Fibroblast of skin of back (primary cell): ENCODE measurements around the gene MMP10. TPM values are rescaled to one million over a fixed set of nuclear protein-coding genes. Genes with fewer than 3 reads are reported as not detected.

ENCODE experiments used
- DNase-seq: peaks from one replicate; pipeline ENCODE4 v3.0.0-alpha.2; 2013
- polyA plus RNA-seq, 2 experiments: library from polyadenylated mRNA; unstranded; fragments of 120-200 nt; gene quantifications; one replicate each; pipeline ENCODE4 v1.2.1, GENCODE V29; 2013; ENCODE audit not compliant: insufficient read length in 2 of 2

The MMP10 gene
- 0.23 TPM for polyA plus RNA-seq (2013, experiment 1 of 2; ENCODE audit: insufficient read length)
- polyA plus RNA-seq (2013, experiment 2 of 2; ENCODE audit: insufficient read length): not detected

DNA sequence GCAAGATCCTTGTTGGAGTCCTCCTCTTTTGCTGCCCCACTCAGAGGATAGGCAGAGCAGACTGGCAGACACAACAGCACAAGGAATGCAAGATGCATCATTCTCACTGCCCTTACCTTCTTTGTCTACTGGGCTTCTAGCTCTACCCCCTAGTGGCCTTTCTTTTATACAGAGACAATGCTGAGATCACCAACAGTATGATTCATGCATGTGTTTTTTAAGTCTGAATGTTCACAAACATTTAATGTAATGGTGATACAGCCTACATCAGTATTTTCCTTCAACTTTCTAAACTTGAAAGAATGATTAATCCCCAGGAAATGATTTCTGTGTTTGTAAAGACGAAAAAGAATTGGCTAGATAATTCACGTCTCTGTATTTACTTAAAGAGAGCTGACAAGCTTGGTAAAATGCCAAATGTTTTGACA is at the start of gene MMP10:
TSS of gene MMP10 (minus strand) at position 138 of the 428 bp plus-strand sequence. CDS start at position 101, 37 bp downstream.
- peak; percentile 78 for DNase-seq

DNA sequence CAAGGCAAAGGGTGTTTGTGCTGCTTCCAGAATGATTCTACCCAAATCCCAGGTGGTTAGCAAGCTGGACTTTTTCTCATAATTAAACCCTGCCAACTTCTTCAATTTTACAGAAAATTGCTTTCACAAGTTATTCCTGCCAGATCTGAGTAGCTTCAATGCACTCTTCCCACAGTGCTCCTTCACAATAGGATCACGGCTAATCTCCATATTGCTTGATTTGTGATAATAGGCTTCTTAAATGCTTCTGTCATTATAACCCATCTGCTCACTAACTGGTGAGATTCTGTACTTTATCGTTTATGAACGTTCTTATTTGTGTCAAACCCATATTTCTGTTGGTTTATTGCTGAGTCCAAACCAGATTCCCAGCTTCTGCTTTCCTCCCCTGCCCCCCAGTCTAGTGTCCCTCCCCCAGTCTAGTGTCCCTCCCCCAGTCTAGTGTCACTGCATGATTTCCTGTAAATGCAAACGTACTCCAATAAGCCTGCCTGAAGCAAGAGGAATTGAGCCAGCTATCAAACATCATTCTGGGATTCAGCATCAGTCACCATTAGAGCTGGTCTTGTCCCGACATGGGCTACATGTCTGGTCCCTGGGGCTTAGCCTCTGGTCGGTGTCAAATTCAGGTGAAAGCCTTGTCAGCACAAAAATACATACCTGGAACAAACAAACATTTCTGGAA is 49.0 kb upstream of the MMP10 start:
- no peak for DNase-seq

DNA sequence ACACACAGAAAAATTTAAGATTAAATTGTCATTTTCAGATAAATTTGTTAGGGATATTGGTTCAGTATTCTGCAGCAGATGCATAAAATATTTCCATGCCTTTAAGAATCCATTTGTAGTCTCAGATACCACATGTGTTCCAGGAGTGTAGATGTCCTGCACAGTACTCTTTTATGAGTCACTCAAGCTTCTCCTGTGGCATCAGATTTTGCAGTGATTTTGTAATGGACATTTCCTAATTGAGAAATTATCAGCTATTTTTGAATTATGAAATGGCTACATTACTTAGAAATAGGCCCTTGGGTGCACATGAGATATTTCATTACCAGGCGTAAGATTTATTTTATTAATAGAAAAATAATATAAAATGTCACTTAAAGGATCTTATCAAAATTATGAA is 44.1 kb upstream of the MMP10 start:
- no peak for DNase-seq

DNA sequence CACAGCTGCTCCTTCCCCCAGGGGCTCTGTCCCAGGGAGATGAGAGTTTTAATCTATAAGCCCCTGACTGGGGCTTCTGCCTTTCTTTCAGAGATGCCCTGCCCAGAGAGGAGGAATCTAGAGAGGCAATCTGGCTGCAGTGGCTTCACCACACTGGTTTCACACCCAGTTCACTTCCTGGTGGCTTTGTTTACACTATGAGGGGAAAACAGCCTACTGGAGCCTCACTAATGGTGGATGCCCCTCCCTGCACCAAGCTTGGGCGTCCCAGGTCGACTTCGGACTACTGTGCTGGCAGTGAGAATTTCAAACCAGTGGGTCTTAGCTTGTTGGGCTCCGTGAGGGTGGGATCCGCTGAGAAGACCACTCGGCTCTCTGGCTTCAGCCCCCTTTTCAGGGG is 39.1 kb upstream of the MMP10 start:
- DNase-seq: no peak

DNA sequence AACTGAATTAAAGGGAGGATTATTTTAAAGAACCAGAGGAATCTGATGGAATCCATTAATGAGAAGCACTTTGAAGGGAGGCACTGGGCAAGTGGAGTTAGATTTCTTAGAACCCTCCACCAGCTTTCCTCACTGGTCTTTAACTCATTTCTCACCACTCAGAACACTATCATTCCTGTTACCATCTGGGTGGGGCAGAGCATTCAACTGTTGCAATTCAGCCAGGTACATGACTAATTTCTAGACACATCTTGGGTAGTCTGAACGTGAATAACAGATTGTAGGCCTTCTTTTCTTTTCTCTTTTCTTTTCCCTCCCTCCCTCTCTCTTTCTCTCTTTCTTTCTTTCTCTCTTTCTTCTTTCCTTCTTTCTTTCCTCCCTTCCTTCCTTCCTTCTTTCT is 33.1 kb upstream of the MMP10 start:
- no peak for DNase-seq

DNA sequence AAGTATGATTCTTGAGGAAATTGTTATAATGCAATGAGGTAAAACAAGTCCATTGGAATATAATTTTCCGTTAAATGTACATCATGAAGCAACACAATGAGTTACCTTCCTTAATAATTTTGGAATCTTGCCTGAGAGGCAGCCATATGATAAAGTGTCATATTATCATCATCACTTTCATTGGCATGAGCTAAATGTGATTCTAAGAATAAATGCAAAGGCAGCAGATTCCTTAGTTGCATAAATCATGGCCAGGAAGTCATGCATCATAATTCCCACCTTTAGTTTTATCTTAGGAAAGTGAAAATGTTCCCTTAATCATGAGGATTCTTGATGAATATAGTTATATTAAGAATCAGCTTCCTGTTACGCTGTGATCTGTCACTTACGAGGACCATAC is 31.8 kb upstream of the MMP10 start:
- DNase-seq: no peak

DNA sequence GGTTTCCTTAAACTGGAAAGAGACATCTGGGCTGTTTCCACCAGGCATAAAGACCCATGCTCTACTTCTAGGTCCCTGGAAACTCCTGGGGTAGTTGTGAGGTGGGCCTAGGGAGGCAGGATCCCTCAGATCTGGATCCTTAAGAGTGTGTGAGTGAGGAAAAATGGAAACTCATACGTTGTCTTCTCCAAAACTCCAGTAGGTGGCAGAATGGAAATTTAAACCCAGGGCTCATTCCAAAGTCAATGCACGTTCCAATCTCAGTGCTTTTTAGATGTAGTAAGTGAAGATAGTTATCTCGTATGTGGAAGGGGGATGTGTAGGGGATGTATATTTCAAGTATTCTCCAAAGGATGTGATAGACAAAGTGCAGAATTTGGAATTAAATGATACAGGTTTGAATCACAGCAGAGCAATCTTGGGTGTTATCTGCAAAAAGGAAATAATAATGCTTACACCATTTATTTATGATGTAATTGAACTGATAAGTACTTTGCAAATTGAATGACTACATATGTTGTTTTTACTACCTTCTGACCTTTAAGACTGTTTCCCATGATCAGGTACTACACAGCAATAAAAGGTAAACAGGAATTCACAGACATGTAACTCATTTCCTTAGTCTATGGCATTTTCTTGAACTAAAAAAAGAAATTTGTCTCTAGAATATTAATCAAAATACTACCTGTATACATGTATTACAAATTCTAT is 30.7 kb upstream of the MMP10 start:
- DNase-seq: peak; percentile 40

DNA sequence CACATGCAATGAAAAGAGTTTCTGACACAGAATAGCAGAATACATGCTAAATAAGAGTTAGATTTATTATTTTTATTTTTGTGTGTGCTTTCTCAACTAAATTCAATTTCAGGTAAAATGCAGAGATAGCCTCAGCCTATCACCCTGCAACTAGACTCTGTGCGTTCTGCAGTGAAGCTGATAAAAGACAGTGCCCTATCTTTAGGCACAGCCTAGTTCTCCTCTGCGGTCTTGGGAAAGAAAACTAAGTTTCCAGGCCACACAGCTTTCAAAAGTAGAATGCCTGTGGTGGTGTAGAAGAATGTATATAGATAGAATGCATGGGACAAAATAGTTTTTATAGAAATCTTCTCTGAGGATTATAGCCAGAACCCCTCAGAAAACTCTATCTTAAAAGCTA is 29.5 kb upstream of the MMP10 start:
- DNase-seq: no peak

DNA sequence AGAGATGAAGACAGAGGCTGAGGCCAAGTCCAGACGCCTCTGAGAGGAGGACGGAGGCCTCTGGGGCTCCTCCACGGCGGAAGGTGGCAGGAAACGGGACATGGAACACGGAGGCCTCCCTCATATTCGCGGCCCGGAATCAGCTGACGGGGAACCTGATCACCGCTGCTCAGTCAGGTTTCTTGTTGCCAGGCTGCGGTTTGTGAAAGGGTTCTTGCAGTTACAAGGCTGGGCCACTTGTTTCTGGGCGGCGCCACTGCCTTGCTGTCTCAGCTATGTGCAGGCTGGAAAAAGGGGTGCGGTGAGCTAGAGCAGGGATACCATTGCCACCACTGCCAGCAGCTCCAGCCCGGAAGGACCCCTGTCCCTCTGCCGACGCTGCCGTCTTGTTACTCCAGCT is 27.5 kb upstream of the MMP10 start:
- DNase-seq: no peak

DNA sequence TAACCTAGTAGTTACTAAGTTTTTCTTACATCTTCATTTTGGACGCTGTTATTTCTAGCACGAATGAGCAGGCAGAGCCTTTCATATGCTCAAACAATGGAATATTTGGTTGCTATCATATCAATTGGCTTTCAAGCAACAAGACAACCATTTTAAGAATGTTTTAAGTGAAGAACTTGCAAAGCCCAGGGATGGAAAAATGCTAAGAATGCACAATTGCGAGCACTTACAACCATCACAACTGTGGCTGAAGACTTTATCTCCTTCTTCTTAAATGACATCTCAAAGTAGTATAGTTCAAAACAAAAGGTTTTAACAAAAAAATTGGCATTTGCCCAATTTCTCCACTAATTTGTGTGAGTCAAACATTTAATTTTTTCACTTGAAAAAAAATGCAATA is 25.9 kb upstream of the MMP10 start:
- DNase-seq: peak; percentile 61

DNA sequence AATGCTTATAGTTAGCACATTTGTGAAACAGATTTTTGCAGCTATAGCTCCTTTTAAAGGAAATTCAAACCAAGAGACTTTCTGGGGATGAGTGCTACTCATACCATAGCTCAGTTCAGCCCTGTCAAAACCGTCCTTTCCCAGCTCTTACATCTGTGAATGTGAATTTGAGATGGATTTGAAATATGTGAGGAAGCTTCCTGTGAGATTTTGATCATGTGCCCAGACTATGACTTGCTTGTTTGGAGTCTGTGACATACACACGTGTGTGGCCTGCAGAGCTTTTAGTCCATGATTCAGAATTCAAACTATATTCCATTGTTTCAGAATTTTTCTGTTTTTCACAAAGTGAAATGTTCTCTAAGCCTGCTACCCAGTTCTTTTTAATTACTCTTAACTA is 21.9 kb upstream of the MMP10 start:
- DNase-seq: peak; percentile 93

DNA sequence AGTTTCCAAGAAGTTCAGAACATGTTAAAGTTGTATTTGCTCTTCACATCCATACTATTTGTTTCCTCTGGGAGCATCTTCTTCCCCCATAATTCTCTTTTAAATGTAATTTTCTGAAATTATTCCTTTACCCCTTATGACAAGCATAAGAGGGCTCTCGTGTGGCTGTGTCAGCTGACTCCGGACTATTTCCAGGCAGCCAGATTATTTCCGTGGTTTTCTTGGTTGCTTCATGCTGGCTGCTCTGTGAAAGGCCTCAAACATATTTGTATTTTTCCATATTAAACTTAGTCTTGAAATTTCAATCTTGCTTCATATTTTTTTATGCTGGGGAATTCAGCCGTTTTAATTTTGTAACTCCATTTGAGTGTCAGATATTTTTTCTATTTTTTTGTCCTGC is 20.3 kb upstream of the MMP10 start:
- no peak for DNase-seq

DNA sequence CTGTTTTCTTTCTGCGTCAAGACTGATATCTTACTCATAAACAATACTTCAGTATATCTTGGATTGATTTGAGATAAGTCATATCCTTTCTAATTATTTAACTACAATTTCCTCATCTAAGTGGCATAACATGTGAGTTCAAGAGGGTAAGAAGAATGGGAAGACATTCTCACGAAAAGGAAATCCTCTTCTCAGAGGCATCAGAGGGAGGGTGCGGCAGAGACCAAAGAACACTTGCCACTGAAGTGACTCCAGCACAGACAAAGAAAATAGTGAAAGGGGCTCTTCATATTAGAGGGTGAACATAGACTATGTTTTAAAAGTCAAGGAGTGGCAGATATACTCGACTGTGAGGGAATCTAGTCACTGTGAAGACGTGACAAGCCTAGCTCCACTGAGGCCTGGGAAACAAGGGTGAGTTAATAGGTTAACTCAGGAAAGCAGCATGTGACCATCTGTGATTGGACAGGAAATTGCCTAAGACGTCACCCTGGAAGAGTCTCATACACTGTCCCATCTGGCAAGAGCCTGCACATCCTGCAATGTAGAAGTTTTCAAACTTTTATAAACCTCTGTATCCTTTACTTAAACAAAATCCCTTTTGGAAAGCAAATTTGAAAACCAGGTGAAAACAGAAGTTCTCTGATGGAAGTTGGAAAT is 19.4 kb upstream of the MMP10 start:
- peak; percentile 37 for DNase-seq

DNA sequence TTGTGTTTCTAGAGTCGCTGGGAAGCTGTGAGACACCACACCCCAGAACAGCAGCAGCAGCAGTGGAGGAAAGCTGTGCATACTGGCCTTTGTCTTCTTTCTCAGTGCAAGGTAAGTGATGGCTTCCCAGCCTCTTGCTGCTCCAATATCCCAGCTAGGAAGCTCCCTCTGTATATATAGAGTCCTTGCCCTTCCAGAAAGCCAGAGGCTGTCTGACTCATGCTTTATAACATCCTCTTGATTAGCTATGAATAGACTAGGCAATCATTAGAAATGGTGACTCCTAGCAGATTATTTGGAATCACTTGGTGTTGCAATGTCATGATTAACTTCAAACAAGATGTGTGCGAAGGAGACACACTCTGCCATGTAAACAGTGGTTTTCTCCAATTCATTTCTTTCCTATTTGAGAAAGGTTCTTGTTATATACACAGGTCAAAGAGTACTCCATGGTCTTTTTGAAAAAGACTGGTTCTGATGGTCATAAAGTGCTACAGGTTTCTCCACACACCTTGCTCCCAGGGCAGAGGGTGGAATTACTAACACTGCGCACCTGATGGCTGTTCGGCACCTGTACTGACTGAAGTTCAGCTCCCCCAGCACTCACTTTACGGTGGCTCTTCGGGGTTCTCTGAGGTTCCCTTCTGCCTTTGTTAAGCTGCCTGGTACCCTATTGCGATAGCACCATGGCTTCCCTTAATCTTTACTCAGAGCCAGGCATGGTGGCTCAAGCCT is 17.8 kb upstream of the MMP10 start, which contains the start of gene MMP1:
TSS of gene MMP1 (minus strand) at position 149 of the 735 bp plus-strand sequence. CDS start at position 81, 68 bp downstream.
- DNase-seq: peak; percentile 70

DNA sequence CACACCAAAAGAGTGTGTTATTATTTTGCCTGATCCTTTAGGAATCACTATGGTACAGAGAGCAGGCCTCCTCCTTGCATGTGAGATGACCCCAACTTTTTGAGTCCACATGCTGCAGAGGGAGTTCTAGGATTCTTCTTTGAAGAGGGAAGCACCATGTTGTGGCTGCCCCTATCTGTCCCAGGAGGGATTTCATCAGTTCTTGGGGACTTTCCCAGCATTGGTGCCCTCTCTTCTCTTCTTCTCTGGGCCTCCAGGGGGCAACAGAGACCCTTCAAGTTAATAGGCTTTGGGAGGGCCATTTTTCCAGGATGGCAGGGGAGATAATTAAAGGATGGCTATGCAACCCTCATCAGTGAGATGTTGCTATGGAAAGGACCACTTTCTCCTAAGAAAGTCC is 14.0 kb upstream of the MMP10 start:
- peak; percentile 54 for DNase-seq

DNA sequence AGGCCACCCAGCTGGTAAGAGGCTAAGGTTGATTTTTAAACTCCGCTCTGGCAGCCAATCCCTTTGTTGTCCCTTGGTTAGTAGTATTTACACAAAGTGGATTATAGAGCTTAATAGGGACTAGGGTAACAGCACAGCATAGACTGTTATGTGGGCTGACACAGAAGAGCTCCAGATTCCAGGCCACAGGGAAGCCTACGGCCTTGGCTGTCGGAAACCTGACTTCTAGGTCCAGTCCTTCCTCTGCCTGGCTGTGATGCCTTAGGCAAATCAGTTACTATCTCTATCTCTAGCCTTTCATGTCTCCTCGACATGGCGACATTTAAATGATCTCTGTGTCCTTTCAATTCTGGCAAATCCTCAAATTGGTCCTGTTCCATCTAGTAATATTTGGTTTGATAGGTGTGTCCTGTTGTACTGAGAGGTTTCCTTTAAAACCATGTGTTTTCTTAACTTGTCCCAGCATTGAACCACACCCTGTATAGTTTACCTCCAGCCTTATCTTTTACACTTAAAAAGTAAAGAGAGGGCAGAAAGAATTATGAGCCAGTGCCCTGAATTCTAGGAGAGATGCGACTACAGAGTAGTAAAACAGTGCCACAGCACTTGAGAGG is 13.4 kb upstream of the MMP10 start:
- DNase-seq: no peak

DNA sequence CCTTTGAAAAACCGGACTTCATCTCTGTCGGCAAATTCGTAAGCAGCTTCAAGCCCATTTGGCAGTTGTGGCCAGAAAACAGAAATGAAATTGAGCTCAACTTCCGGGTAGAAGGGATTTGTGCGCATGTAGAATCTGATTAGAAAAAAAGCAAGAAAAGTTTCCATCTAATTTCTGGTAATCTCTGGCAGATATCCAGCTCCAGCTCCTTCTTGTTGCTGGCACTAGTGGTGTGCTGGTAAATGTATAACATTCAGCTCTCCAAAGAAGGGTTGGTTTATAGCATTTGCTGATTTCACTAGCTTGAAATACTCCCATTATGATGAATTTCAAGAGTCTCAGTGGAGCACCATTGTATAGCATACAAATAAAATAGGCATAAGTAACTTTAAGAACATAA is 12.2 kb upstream of the MMP10 start:
- DNase-seq: no peak

DNA sequence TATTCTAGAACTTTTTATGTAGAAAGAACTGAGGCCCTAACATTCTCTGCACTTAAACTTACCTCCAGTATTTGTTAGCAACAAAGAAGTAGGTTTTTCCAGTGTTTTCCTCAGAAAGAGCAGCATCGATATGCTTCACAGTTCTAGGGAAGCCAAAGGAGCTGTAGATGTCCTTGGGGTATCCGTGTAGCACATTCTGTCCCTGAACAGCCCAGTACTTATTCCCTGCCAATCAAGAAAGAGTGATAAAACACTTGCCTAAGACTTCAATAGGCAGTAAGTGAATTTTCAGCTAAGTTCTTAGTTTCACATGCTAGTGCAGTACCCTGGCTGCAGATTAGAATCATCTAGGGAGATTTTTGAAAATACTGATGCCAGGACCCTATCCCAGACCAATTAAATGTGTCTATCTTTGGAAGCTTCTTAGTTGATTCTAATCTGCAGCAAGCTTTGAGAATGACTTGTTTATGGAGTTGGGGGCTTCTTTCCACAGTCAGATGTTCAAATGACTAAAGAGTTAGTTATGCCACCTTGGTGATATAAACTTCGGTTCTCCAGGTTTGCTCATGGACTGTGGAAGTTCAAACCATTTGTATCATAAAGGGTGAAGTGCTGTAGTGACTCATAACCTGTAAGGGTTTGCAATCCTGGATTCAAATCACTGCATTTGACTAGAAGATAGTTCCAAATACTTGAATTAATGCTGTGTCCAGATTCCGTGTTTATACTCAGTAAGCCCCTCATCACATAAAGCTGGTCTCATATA is 11.0 kb upstream of the MMP10 start:
- no peak for DNase-seq

DNA sequence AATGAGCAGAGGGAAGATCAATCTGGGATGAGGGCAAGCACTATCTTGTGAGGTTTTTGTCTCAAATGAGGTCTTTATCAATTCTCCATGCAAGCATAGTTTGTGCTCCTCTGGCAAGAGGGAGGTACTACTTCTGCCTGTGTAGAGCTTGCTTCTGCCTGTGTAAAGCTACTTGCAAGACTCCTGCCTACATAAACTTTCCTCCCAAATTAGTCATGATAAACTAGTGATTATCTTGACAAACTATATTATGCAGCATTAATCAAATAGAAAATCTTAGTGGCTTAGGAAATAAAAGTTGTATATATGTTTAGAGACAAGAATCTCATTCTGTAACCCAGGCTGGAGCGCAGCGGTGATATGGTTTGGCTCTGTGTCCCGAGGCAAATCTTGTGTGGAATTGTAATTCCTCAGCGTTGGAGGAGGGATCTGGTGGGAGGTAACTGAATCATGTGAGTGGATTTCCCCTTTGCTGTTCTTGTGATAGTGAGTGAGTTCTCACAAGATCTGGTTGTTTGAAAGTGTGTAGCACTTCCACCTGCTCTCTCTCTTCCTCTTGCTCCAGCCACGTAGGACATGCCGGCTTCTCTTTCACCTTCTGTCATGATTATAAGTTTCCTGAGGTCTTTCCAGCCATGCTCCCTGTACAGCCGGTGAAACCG is 8.0 kb upstream of the MMP10 start:
- no peak for DNase-seq

DNA sequence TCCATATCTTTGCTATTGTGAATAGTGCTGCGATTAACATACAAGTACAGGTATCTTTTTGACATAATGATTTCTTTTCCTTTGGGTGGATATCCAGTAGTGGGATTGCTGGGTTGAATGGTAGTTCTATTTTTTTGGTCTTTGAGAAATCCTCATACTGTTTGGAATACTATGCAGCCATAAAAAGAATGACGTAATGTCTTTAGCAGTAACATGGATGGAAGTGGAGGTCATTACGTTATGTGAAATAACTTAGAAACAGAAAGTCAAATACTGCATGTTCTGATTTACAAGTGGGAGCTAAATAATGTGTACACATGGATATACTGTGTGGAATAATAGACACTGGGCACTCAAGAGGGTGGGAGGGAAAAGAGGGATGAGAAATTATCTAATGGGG is 4.0 kb upstream of the MMP10 start:
- DNase-seq: no peak

DNA sequence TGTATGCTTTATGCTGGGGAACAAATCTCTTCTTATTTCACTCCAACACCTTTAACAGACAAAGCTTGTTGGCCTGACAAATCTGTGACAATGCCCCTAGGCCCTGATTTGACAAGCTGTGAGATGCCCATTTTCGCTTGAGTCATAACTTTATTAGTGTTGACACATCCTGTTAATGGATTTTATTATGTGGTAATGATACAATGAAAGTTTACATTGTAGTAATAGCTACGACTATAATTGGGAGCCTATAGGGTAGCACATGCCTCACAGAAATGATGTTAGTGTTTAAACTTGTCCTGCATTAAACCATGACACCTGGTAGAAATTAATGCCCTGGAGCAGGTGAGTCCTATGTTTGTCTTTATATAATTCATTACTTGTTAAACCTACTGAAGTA is 3.3 kb upstream of the MMP10 start:
- no peak for DNase-seq
